WTC11 (cell line): Measurements from ENCODE around the gene ZFAND3. TPM values are rescaled to one million over a fixed set of nuclear protein-coding genes. Genes with fewer than 3 reads are reported as not detected.
A peak's percentile ranks its signal among the peaks of the same experiment; 100 is the strongest.

Source experiments
- ATAC-seq: fragments of 200-7000 bp; cut with Tn5 transposase; 2 replicates; pipeline ENCODE4 v1.10.0; 2021; ENCODE audit warnings: mild to moderate bottlenecking, moderate library complexity
- CTCF ChIA-PET: fragments of 300-600 bp; sonication (Branson Sonifier 250); formaldehyde crosslinking; loops from one replicate; lab custom pipeline; 2021; ENCODE audit warnings: antibody characterized with exemption; lab: Charles Lee
- POLR2A ChIA-PET: fragments of 350-600 bp; sonication (Branson Sonifier 250); formaldehyde crosslinking; loops from one replicate; lab custom pipeline; 2021; ENCODE audit warnings: antibody characterized with exemption; lab: Charles Lee
- DNase-seq: peaks from one replicate; pipeline ENCODE4 v3.0.0; 2021; ENCODE audit warnings: low spot score
- H3K27ac Mint-ChIP-seq: 2 replicates; pipeline ENCODE4 v1.8.0; 2021; ENCODE audit warnings: mixed read lengths
- H3K27me3 Mint-ChIP-seq: 2 replicates; pipeline ENCODE4 v1.8.0; 2021; ENCODE audit warnings: low read depth, mild to moderate bottlenecking, moderate library complexity, mixed read lengths
- H3K36me3 Mint-ChIP-seq: 2 replicates; pipeline ENCODE4 v1.8.0; 2021; ENCODE audit warnings: mixed read lengths
- H3K4me1 Mint-ChIP-seq: 2 replicates; pipeline ENCODE4 v1.8.0; 2022; ENCODE audit warnings: mixed read lengths
- H3K4me3 Mint-ChIP-seq: 2 replicates; pipeline ENCODE4 v1.8.0; 2021; ENCODE audit warnings: mild to moderate bottlenecking, moderate library complexity, mixed read lengths
- H3K9me3 Mint-ChIP-seq: 2 replicates; pipeline ENCODE4 v1.8.0; 2021; ENCODE audit warnings: mixed read lengths
- FOXJ3 ChIP-seq: sonication (generic); formaldehyde crosslinking; IDR thresholded peaks from 2 replicates; pipeline ENCODE4 v1.9.0; 2021; ENCODE audit warnings: missing genetic modification reagents, mild to moderate bottlenecking, borderline replicate concordance
- GTF2I ChIP-seq: fragments of 250-450 bp; sonication (Bioruptor Pico); conservative IDR thresholded peaks from 2 replicates; pipeline ENCODE4 v1.4.0; 2021; ENCODE audit warnings: mild to moderate bottlenecking
- HMGA2 ChIP-seq: fragments of 250-450 bp; sonication (Bioruptor Pico); IDR thresholded peaks from 2 replicates; pipeline ENCODE4 v1.4.0; 2021; ENCODE audit warnings: mild to moderate bottlenecking, moderate library complexity
- NFE2L1 ChIP-seq: sonication (generic); formaldehyde crosslinking; IDR thresholded peaks from 2 replicates; pipeline ENCODE4 v1.8.1; 2023; ENCODE audit warnings: missing genetic modification reagents
- OVOL2 ChIP-seq: fragments of 250-450 bp; sonication (Bioruptor Pico); IDR thresholded peaks from 2 replicates; pipeline ENCODE4 v1.9.0; 2021; ENCODE audit warnings: mild to moderate bottlenecking, borderline replicate concordance
- RORB ChIP-seq: fragments of 250-450 bp; sonication (Bioruptor Pico); IDR thresholded peaks from 2 replicates; pipeline ENCODE4 v1.9.0; 2021; ENCODE audit warnings: mild to moderate bottlenecking
- SMAD3 ChIP-seq: sonication (generic); formaldehyde crosslinking; IDR thresholded peaks from 2 replicates; pipeline ENCODE4 v1.8.0; 2022; ENCODE audit warnings: missing genetic modification reagents, mild to moderate bottlenecking, borderline replicate concordance
- TEAD1 ChIP-seq: sonication (generic); formaldehyde crosslinking; IDR thresholded peaks from 2 replicates; pipeline ENCODE4 v1.8.0; 2022; ENCODE audit warnings: mild to moderate bottlenecking, missing genetic modification reagents
- ZNF317 ChIP-seq: sonication (generic); formaldehyde crosslinking; IDR thresholded peaks from 2 replicates; pipeline ENCODE4 v1.8.1; 2023; ENCODE audit warnings: low read depth, mild to moderate bottlenecking, moderate library complexity, missing genetic modification reagents, borderline replicate concordance
- ZNF416 ChIP-seq: fragments of 250-450 bp; sonication (Bioruptor Pico); IDR thresholded peaks from 2 replicates; pipeline ENCODE4 v1.9.0; 2021; ENCODE audit warnings: mild to moderate bottlenecking, inconsistent platforms
- ZNF671 ChIP-seq: fragments of 250-450 bp; sonication (Bioruptor Pico); IDR thresholded peaks from 2 replicates; pipeline ENCODE4 v1.8.0; 2021; ENCODE audit warnings: mild to moderate bottlenecking
- total RNA-seq: library from RNA; stranded (reverse); gene quantifications from 3 replicates; pipeline ENCODE4 v1.2.3, GENCODE V29; 2021
- TF ChIP-seq, protein P1 (sequence below): fragments of 250-450 bp; sonication (Bioruptor Pico); IDR thresholded peaks from 2 replicates; pipeline ENCODE4 v1.8.0; 2021; ENCODE audit warnings: mild to moderate bottlenecking
- TF ChIP-seq, protein P2 (sequence below): sonication (generic); formaldehyde crosslinking; IDR thresholded peaks from 2 replicates; pipeline ENCODE4 v1.8.0; 2022; ENCODE audit warnings: mild to moderate bottlenecking, missing genetic modification reagents
- TF ChIP-seq, protein P3 (sequence below): fragments of 250-450 bp; sonication (Bioruptor Pico); IDR thresholded peaks from 2 replicates; pipeline ENCODE4 v1.9.0; 2021; ENCODE audit warnings: mild to moderate bottlenecking, borderline replicate concordance
- TF ChIP-seq, protein P4 (sequence below): sonication (generic); formaldehyde crosslinking; IDR thresholded peaks from 2 replicates; pipeline ENCODE4 v1.8.0; 2022; ENCODE audit warnings: mild to moderate bottlenecking, missing genetic modification reagents
- TF ChIP-seq, protein P5 (sequence below): sonication (generic); formaldehyde crosslinking; IDR thresholded peaks from 2 replicates; pipeline ENCODE4 v1.8.1; 2023; ENCODE audit warnings: mild to moderate bottlenecking, missing genetic modification reagents, moderate library complexity
- TF ChIP-seq, protein P6 (sequence below): sonication (generic); formaldehyde crosslinking; IDR thresholded peaks from 2 replicates; pipeline ENCODE4 v1.8.1; 2023; ENCODE audit warnings: mild to moderate bottlenecking, moderate library complexity, missing genetic modification reagents

The ZFAND3 gene
- total RNA-seq, 1 experiment from 2014 or later: 50.3 TPM

DNA sequence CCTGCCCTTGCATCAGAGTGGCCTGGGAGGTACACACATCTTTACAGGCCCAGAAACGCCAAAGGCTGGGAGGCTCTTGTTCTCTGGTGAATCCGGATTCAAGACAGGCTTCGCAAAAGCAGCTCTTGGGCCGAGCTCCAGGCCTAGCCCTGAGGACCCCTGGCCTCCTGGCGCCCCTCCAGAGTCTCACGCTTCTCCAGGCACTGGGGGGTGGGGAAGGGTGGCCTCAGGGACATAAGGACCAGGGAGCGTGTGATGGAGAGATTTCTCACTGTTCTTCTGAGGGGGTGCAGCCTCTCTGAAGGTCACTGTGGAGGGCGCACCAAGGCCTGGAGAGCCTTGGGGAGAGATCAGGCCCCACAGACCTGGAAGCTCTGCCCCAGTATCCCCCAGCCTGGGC, 349.2 kb downstream of the ZFAND3 start:
- Mint-ChIP-seq H3K27ac (no peak overlapping the region), H3K36me3 (no peaks in the 10 kb centered on the region), H3K9me3 (no peaks in the 10 kb centered on the region), H3K4me3 (no peak overlapping the region), H3K4me1 (peaks cover 34% of the 10 kb centered on the region), H3K27me3 (no peaks in the 10 kb centered on the region)
- POLR2A ChIA-PET: no interaction called here
- TF ChIP-seq OVOL2: no peak
- TF ChIP-seq, protein P1, sequence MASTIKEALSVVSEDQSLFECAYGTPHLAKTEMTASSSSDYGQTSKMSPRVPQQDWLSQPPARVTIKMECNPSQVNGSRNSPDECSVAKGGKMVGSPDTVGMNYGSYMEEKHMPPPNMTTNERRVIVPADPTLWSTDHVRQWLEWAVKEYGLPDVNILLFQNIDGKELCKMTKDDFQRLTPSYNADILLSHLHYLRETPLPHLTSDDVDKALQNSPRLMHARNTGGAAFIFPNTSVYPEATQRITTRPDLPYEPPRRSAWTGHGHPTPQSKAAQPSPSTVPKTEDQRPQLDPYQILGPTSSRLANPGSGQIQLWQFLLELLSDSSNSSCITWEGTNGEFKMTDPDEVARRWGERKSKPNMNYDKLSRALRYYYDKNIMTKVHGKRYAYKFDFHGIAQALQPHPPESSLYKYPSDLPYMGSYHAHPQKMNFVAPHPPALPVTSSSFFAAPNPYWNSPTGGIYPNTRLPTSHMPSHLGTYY (CRISPR knock-in tag): no peak
- no peak for TF ChIP-seq FOXJ3
- TF ChIP-seq, protein P2, sequence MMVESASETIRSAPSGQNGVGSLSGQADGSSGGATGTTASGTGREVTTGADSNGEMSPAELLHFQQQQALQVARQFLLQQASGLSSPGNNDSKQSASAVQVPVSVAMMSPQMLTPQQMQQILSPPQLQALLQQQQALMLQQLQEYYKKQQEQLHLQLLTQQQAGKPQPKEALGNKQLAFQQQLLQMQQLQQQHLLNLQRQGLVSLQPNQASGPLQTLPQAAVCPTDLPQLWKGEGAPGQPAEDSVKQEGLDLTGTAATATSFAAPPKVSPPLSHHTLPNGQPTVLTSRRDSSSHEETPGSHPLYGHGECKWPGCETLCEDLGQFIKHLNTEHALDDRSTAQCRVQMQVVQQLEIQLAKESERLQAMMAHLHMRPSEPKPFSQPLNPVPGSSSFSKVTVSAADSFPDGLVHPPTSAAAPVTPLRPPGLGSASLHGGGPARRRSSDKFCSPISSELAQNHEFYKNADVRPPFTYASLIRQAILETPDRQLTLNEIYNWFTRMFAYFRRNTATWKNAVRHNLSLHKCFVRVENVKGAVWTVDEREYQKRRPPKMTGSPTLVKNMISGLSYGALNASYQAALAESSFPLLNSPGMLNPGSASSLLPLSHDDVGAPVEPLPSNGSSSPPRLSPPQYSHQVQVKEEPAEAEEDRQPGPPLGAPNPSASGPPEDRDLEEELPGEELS (CRISPR knock-in tag): no peak
- TF ChIP-seq, protein P3, sequence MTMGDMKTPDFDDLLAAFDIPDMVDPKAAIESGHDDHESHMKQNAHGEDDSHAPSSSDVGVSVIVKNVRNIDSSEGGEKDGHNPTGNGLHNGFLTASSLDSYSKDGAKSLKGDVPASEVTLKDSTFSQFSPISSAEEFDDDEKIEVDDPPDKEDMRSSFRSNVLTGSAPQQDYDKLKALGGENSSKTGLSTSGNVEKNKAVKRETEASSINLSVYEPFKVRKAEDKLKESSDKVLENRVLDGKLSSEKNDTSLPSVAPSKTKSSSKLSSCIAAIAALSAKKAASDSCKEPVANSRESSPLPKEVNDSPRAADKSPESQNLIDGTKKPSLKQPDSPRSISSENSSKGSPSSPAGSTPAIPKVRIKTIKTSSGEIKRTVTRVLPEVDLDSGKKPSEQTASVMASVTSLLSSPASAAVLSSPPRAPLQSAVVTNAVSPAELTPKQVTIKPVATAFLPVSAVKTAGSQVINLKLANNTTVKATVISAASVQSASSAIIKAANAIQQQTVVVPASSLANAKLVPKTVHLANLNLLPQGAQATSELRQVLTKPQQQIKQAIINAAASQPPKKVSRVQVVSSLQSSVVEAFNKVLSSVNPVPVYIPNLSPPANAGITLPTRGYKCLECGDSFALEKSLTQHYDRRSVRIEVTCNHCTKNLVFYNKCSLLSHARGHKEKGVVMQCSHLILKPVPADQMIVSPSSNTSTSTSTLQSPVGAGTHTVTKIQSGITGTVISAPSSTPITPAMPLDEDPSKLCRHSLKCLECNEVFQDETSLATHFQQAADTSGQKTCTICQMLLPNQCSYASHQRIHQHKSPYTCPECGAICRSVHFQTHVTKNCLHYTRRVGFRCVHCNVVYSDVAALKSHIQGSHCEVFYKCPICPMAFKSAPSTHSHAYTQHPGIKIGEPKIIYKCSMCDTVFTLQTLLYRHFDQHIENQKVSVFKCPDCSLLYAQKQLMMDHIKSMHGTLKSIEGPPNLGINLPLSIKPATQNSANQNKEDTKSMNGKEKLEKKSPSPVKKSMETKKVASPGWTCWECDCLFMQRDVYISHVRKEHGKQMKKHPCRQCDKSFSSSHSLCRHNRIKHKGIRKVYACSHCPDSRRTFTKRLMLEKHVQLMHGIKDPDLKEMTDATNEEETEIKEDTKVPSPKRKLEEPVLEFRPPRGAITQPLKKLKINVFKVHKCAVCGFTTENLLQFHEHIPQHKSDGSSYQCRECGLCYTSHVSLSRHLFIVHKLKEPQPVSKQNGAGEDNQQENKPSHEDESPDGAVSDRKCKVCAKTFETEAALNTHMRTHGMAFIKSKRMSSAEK (CRISPR knock-in tag): no peak
- TF ChIP-seq HMGA2 (CRISPR knock-in tag): no peak
- no peak for TF ChIP-seq SMAD3
- ATAC-seq (no peak), DNase-seq (no peak)
- CTCF ChIA-PET: interaction anchor here (0.5 to 2.0 kb wide), 9 partner anchors 8 to 464 kb away, joined by 3 to 6 read pairs (median 3); no protein-coding TSS in a partner anchor

DNA sequence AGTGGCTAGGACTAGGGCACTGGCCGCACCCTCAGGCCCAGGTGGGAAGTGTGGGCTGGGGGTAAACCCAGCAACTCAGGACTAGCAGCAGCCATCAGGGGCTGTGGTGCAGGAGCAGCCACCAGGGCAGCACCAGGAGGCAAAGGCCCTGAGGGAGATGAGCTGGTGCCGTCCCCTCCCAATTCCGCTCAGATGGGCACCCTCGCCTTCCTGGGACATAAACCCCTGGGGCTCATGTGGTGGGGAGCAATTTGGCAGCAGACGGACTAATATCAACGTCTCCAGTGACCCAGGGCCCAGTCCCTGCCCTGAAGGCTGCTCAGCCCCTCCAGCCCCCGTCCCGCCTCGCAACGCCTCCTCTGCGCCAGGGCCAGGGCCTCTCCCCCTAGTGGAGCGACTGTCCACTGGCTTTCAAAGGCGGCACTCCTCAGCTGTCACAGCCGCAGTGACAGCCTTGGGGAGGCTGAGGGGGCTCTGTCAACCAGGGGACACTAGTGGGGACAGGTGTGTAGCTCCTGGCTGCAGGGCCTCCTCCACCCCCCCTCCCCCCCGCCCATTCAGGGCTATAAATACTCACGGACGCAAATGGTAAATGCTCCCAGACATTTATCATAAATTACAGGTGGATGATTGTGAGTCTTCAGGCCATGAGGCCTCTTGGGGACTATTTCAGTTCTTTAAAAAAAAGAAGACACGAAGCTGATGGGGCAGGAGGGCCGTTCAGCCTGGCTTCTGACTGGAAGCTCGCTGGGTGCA, 349.9 kb downstream of the ZFAND3 start:
- ChIA-PET POLR2A (no interaction called here), CTCF (interaction anchor here (0.5 to 2.0 kb wide), 12 partner anchors 7 to 464 kb away, joined by 3 to 6 read pairs (median 4); no protein-coding TSS in a partner anchor)
- TF ChIP-seq RORB (CRISPR knock-in tag) (no peak), ZNF317 (CRISPR knock-in tag) (no peak)
- H3K4me3 Mint-ChIP-seq: no peak overlapping the region
- H3K27ac Mint-ChIP-seq: peak overlapping the region; percentile 63; the same call in 1 of the 2 replicates
- DNase-seq (peak; percentile 51), ATAC-seq (peak; percentile 44)
- no peaks in the 10 kb centered on the region for H3K36me3 Mint-ChIP-seq
- H3K27me3 Mint-ChIP-seq: no peaks in the 10 kb centered on the region
- peaks cover 34% of the 10 kb centered on the region for H3K4me1 Mint-ChIP-seq
- H3K9me3 Mint-ChIP-seq: no peaks in the 10 kb centered on the region

DNA sequence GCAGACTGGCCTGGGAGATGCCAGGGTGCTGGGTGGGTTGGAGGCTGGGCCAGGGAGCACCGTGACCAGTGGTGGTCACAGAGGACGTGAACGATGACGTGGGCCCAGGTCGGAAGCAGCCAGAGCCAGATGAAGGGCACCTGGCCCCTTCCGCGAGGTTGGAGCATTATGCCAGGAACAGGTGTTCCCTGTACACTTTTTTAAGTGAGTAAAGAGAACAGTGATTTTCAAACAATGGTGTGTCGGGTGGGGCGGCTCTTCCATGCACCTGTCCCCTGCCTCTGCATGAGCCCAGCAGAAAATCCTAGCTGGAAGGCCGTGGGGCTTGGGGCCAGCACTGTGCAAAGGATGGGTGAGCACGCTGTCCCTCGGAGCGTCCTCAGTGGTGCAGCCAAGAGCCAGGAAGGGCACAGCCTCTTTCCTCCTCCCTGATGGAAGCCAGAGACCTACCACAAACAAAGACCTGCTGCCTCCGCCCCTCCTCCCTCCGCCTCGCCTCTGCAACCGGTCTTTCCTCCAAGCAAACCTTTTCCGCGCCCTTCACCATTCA, 350.5 kb downstream of the ZFAND3 start:
- DNase-seq (peak; percentile 53), ATAC-seq (peak; percentile 69)
- CTCF ChIA-PET: interaction anchor here (0.8 to 1.5 kb wide), 5 partner anchors 9 to 382 kb away, joined by 3 to 5 read pairs (median 4); no protein-coding TSS in a partner anchor
- Mint-ChIP-seq H3K36me3 (no peaks in the 10 kb centered on the region), H3K4me1 (peaks cover 34% of the 10 kb centered on the region), H3K27me3 (no peaks in the 10 kb centered on the region), H3K27ac (peak overlapping the region; percentile 63; the same call in 1 of the 2 replicates), H3K9me3 (no peaks in the 10 kb centered on the region), H3K4me3 (no peak overlapping the region)
- POLR2A ChIA-PET: no interaction called here
- TF ChIP-seq ZNF416 (CRISPR knock-in tag): no peak
- TF ChIP-seq GTF2I (CRISPR knock-in tag): no peak
- no peak for TF ChIP-seq NFE2L1
- TF ChIP-seq, protein P4, sequence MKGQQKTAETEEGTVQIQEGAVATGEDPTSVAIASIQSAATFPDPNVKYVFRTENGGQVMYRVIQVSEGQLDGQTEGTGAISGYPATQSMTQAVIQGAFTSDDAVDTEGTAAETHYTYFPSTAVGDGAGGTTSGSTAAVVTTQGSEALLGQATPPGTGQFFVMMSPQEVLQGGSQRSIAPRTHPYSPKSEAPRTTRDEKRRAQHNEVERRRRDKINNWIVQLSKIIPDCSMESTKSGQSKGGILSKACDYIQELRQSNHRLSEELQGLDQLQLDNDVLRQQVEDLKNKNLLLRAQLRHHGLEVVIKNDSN: no peak
- TF ChIP-seq, protein P5, sequence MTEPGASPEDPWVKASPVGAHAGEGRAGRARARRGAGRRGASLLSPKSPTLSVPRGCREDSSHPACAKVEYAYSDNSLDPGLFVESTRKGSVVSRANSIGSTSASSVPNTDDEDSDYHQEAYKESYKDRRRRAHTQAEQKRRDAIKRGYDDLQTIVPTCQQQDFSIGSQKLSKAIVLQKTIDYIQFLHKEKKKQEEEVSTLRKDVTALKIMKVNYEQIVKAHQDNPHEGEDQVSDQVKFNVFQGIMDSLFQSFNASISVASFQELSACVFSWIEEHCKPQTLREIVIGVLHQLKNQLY (CRISPR knock-in tag): no peak
- no peak for TF ChIP-seq ZNF671 (CRISPR knock-in tag)
- no peak for TF ChIP-seq TEAD1 (CRISPR knock-in tag)
- TF ChIP-seq, protein P6, sequence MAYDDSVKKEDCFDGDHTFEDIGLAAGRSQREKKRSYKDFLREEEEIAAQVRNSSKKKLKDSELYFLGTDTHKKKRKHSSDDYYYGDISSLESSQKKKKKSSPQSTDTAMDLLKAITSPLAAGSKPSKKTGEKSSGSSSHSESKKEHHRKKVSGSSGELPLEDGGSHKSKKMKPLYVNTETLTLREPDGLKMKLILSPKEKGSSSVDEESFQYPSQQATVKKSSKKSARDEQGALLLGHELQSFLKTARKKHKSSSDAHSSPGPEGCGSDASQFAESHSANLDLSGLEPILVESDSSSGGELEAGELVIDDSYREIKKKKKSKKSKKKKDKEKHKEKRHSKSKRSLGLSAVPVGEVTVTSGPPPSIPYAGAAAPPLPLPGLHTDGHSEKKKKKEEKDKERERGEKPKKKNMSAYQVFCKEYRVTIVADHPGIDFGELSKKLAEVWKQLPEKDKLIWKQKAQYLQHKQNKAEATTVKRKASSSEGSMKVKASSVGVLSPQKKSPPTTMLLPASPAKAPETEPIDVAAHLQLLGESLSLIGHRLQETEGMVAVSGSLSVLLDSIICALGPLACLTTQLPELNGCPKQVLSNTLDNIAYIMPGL (CRISPR knock-in tag): no peak
